GM23338 (cell line): ENCODE data around the gene CFAP65. TPM values are rescaled to one million over a fixed set of nuclear protein-coding genes. Genes with fewer than 3 reads are reported as not detected.

ENCODE experiments used
- ATAC-seq: fragments of 200-7000 bp; cut with Tn5 transposase; 3 replicates; pipeline ENCODE4 v1.9.1; 2020
- DNase-seq: peaks from one replicate; pipeline ENCODE4 v3.0.0-alpha.2; 2015; ENCODE audit warnings: low spot score
- H2AFZ ChIP-seq: fragments of 200-600 bp; sonication (generic); 2 replicates; pipeline ENCODE4 v1.8.0; 2016; ENCODE audit warnings: antibody characterized with exemption, mild to moderate bottlenecking, moderate library complexity
- H3F3A ChIP-seq: fragments of 200-600 bp; sonication (generic); replicated peaks from 2 replicates; pipeline ENCODE4 v1.8.0; 2017; ENCODE audit warnings: antibody characterized with exemption, mixed run types, low read depth
- H3K27ac ChIP-seq: fragments of 200-600 bp; sonication (generic); 2 replicates; pipeline ENCODE4 v1.6.1; 2016; ENCODE audit warnings: low read depth
- H3K27me3 ChIP-seq: fragments of 200-600 bp; sonication (generic); 2 replicates; pipeline ENCODE4 v1.8.0; 2016; ENCODE audit warnings: mild to moderate bottlenecking, mixed run types, moderate library complexity; ENCODE audit not compliant: insufficient read depth
- H3K36me3 ChIP-seq: fragments of 200-600 bp; sonication (generic); 2 replicates; pipeline ENCODE4 v1.8.0; 2016; ENCODE audit warnings: mild to moderate bottlenecking; ENCODE audit not compliant: insufficient read depth
- H3K4me1 ChIP-seq: fragments of 200-600 bp; sonication (generic); 2 replicates; pipeline ENCODE4 v1.8.0; 2016; ENCODE audit warnings: mild to moderate bottlenecking, moderate library complexity; ENCODE audit not compliant: insufficient read depth
- H3K4me2 ChIP-seq: fragments of 200-600 bp; sonication (generic); 2 replicates; pipeline ENCODE4 v1.7.1; 2017; ENCODE audit warnings: mixed run types
- H3K4me3 ChIP-seq: fragments of 200-600 bp; sonication (generic); 2 replicates; pipeline ENCODE4 v1.6.1; 2016; ENCODE audit warnings: mixed run types
- H3K79me2 ChIP-seq: fragments of 200-600 bp; sonication (generic); replicated peaks from 2 replicates; pipeline ENCODE4 v1.8.0; 2017; ENCODE audit warnings: mild to moderate bottlenecking; ENCODE audit not compliant: insufficient read depth
- H3K9me2 ChIP-seq: fragments of 200-600 bp; sonication (generic); 2 replicates; pipeline ENCODE4 v1.8.0; 2017; ENCODE audit not compliant: insufficient read depth
- H4K20me1 ChIP-seq: fragments of 200-600 bp; sonication (generic); replicated peaks from 2 replicates; pipeline ENCODE4 v1.8.0; 2017; ENCODE audit warnings: mild to moderate bottlenecking; ENCODE audit not compliant: insufficient read depth
- H3K27ac Mint-ChIP-seq: 2 replicates; pipeline ENCODE4 v1.8.0; 2020; ENCODE audit warnings: inconsistent platforms, mild to moderate bottlenecking, moderate library complexity, mixed read lengths
- H3K27me3 Mint-ChIP-seq: 3 replicates; pipeline ENCODE4 v1.8.0; 2022; ENCODE audit warnings: low read depth, mild to moderate bottlenecking, moderate library complexity, mixed read lengths, inconsistent platforms; ENCODE audit not compliant: insufficient read depth, poor library complexity
- H3K36me3 Mint-ChIP-seq: 3 replicates; pipeline ENCODE4 v1.8.0; 2021; ENCODE audit warnings: low read depth, mild to moderate bottlenecking, inconsistent platforms, moderate library complexity, mixed read lengths
- H3K4me1 Mint-ChIP-seq: 3 replicates; pipeline ENCODE4 v1.8.0; 2020; ENCODE audit warnings: mild to moderate bottlenecking, inconsistent platforms, mixed read lengths
- H3K4me3 Mint-ChIP-seq: 3 replicates; pipeline ENCODE4 v1.8.0; 2021; ENCODE audit warnings: moderate library complexity, mild to moderate bottlenecking, inconsistent platforms, mixed read lengths
- H3K9me3 Mint-ChIP-seq: 3 replicates; pipeline ENCODE4 v1.8.0; 2020; ENCODE audit warnings: moderate library complexity, mild to moderate bottlenecking, inconsistent platforms, mixed read lengths
- CREB1 ChIP-seq: fragments of 250-450 bp; sonication (Bioruptor Pico); IDR thresholded peaks from 2 replicates; pipeline ENCODE4 v1.5.0; 2020; ENCODE audit warnings: low read depth, mild to moderate bottlenecking, moderate library complexity
- CTCF ChIP-seq, 2 experiments: fragments of 200-600 bp in 1 of 2; sonication (generic) in 1 of 2; conservative IDR thresholded peaks; 2 replicates each; pipeline versions ENCODE4 v1.5.1 to v1.6.1; 2016 to 2017; ENCODE audit warnings: antibody characterized with exemption in 2 of 2, low read depth in 2 of 2, mild to moderate bottlenecking in 2 of 2, moderate library complexity in 1 of 2
- ETS1 ChIP-seq: IDR thresholded peaks from 2 replicates; pipeline ENCODE4 v1.6.1; 2016; ENCODE audit warnings: antibody characterized with exemption
- EZH2 ChIP-seq: fragments of 200-600 bp; sonication (generic); IDR thresholded peaks from one replicate; pipeline ENCODE4 v1.8.0; 2017; ENCODE audit warnings: antibody characterized with exemption, mild to moderate bottlenecking, low read depth; ENCODE audit not compliant: unreplicated experiment
- EZH2phosphoT487 ChIP-seq: fragments of 200-600 bp; sonication (generic); IDR thresholded peaks from one replicate; pipeline ENCODE4 v1.8.1; 2018; ENCODE audit warnings: antibody characterized with exemption; ENCODE audit not compliant: unreplicated experiment
- JUNB ChIP-seq: IDR thresholded peaks from one replicate; pipeline ENCODE4 v1.6.1; 2016; ENCODE audit warnings: antibody characterized with exemption; ENCODE audit not compliant: unreplicated experiment
- NANOG ChIP-seq: IDR thresholded peaks from 2 replicates; pipeline ENCODE4 v1.6.1; 2016; ENCODE audit warnings: antibody characterized with exemption, borderline replicate concordance
- POLR2AphosphoS5 ChIP-seq: IDR thresholded peaks from 2 replicates; pipeline ENCODE4 v1.6.1; 2016; ENCODE audit warnings: antibody characterized with exemption, low read depth
- REST ChIP-seq: IDR thresholded peaks from one replicate; pipeline ENCODE4 v1.6.1; 2018; ENCODE audit warnings: antibody characterized with exemption; ENCODE audit not compliant: unreplicated experiment
- STAT1 ChIP-seq: IDR thresholded peaks from one replicate; pipeline ENCODE4 v1.6.1; 2016; ENCODE audit warnings: antibody characterized with exemption; ENCODE audit not compliant: unreplicated experiment
- ZNF114 ChIP-seq: fragments of 250-450 bp; sonication (Bioruptor Pico); IDR thresholded peaks from 2 replicates; pipeline ENCODE4 v1.5.0; 2020; ENCODE audit warnings: mild to moderate bottlenecking, moderate library complexity
- ZNF331 ChIP-seq: fragments of 250-450 bp; sonication (Bioruptor Pico); IDR thresholded peaks from 2 replicates; pipeline ENCODE4 v1.5.0; 2020; ENCODE audit warnings: low read depth, mild to moderate bottlenecking, moderate library complexity
- ZNF462 ChIP-seq: fragments of 250-450 bp; sonication (Bioruptor Pico); IDR thresholded peaks from 2 replicates; pipeline ENCODE4 v1.5.0; 2020; ENCODE audit warnings: mild to moderate bottlenecking, moderate library complexity
- polyA plus RNA-seq: library from polyadenylated mRNA; unstranded; fragments of >200 nt; fragmentation: Nextera tagmentation; extraction: Ambion mirVana; gene quantifications from 2 replicates; pipeline ENCODE4 v1.2.1, GENCODE V29; 2016
- total RNA-seq: library from RNA; depleted of rRNA; stranded (reverse); fragments of >200 nt; shearing (Covaris generic); gene quantifications from 2 replicates; pipeline ENCODE4 v1.2.3, GENCODE V29; 2014

Gene CFAP65
- total and polyA plus RNA-seq, 2 experiments from 2014 or later, result 0.38 to 0.74 TPM

- H3K9me3 Mint-ChIP-seq, result no peaks in the 10 kb centered on the region
- H3K4me3 ChIP-seq, result peak overlapping the region; percentile 51; the same call in 1 of the 2 replicates
- H3K27ac ChIP-seq, result no peak overlapping the region
- peak overlapping the region; percentile 73 for H3K4me2 ChIP-seq
- no peaks in the 10 kb centered on the region; the same call in 2 of the 3 replicates for H3K36me3 Mint-ChIP-seq
- no peaks in the 10 kb centered on the region for H3F3A ChIP-seq
- H3K4me1 Mint-ChIP-seq, result peaks cover 22% of the 10 kb centered on the region
- no peaks in the 10 kb centered on the region for H3K9me2 ChIP-seq
- peaks cover 80% of the 10 kb centered on the region for H3K27me3 Mint-ChIP-seq
- no peaks in the 10 kb centered on the region for H3K79me2 ChIP-seq
- DNase-seq, result peak; percentile 54
- H3K27me3 ChIP-seq, result peaks cover 95% of the 10 kb centered on the region
- H3K4me1 ChIP-seq, result peaks cover 35% of the 10 kb centered on the region
- no peak overlapping the region for H3K27ac Mint-ChIP-seq
- H3K36me3 ChIP-seq, result no peaks in the 10 kb centered on the region
- peak overlapping the region; percentile 60 for H3K4me3 Mint-ChIP-seq
- H2AFZ ChIP-seq, result no peak overlapping the region
- peak; percentile 1; the same call in 1 of the 3 replicates for ATAC-seq
- peaks cover 16% of the 10 kb centered on the region for H4K20me1 ChIP-seq
- TF ChIP-seq JUNB, result no peak
- TF ChIP-seq ZNF462 (CRISPR knock-in tag), result no peak
- 0 out of 4 replicates have a peak, but pooled peaks of 1 of the 2 experiments have one; percentile 4 for TF ChIP-seq CTCF (conservative IDR thresholded peaks at IDR 0.05; ENCODE audit: low read depth in 2 of 2)
- no peak for TF ChIP-seq CREB1 (CRISPR knock-in tag)
- no peak for TF ChIP-seq STAT1
- no peak for TF ChIP-seq ETS1
- no peak for TF ChIP-seq ZNF114
- no peak for TF ChIP-seq POLR2AphosphoS5
- TF ChIP-seq REST, result no peak
- no peak for TF ChIP-seq NANOG
- TF ChIP-seq ZNF331, result no peak
- peak; percentile 95 for TF ChIP-seq EZH2
- peak; percentile 83 for TF ChIP-seq EZH2phosphoT487
These were observed 18.7 kb upstream of the CFAP65 start for GRCh38 chr2:219059725-219060682.
